ENCODE data around the gene DPY19L2. TPM values are rescaled to one million over a fixed set of nuclear protein-coding genes. Genes with fewer than 3 reads are reported as not detected.
"Not testable (repeated sequence)": the region's sequence is repeated elsewhere in the genome, so short reads cannot be mapped to it uniquely, and the experiment has no call there.

Gene DPY19L2
- polyA plus RNA-seq, 1 experiment: 2.2 TPM

DNA sequence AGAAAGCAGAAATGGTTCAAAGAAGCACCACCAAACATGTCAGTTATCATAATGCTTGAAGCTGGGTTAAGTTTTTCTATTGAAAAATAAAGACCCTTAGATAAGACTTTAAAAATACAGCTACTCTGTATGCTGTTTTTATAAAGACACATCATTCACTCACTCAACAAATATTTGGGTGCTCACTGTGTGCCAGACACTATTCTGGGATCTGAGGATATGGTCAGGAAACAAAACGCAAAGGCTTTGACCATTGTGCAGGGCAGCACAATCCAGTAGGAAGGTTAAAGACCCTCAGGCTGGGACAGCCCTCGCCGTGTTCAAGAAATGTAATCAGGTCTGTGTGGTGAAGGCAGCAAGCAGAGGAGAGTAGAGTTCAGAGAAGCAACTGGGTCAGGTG lies 38.0 kb upstream of the DPY19L2 start:
- Histone ChIP-seq H3K27me3 (ENCODE audit: control insufficient read depth, insufficient read depth, low read length) (no peaks in the 10 kb centered on the region), H3K4me3 (ENCODE audit: low read depth, low read length) (no peak overlapping the region), H3K36me3 (ENCODE audit: control insufficient read depth, insufficient read depth, low read length) (no peaks in the 10 kb centered on the region)
- ChIA-PET CTCF (no interaction called here), POLR2A (no interaction called here)
- TF ChIP-seq, protein P1, sequence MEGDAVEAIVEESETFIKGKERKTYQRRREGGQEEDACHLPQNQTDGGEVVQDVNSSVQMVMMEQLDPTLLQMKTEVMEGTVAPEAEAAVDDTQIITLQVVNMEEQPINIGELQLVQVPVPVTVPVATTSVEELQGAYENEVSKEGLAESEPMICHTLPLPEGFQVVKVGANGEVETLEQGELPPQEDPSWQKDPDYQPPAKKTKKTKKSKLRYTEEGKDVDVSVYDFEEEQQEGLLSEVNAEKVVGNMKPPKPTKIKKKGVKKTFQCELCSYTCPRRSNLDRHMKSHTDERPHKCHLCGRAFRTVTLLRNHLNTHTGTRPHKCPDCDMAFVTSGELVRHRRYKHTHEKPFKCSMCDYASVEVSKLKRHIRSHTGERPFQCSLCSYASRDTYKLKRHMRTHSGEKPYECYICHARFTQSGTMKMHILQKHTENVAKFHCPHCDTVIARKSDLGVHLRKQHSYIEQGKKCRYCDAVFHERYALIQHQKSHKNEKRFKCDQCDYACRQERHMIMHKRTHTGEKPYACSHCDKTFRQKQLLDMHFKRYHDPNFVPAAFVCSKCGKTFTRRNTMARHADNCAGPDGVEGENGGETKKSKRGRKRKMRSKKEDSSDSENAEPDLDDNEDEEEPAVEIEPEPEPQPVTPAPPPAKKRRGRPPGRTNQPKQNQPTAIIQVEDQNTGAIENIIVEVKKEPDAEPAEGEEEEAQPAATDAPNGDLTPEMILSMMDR (IDR thresholded peaks at IDR 0.05; ENCODE audit: insufficient read depth, low read depth, low read length): no peak
- DNase-seq (ENCODE audit: low read depth): no peak

DNA sequence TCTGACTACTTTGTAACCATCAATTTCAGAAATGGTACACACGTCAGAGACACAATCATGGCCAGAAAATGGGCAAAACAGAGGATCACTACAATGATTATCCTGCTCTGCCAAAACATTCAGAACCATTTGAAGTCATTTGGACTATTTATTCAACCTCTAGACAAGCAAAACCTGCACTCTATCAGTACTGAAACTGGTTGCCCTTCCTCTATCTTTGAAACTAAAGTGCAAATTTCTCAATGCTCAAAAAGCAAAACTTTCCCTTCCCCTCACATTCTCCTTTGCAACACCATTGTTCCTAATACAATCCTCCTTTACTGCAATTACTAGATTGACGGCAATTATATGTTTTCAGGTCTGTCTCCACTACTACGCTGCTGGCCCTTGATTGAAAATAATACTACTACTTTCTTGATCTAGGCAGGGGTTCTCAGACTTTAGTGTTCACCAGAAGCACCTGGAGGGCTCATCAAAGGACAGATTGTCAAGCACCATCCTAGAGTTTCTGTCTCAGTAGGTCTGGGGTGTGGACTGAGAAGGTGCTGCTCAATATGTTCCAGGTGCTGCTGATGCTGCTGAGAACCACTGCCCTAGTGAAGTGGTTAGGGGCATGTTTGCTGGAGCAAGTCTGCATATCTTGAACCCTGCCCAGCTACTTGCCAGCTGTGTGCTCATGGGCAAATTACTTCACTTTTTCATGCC lies 31.5 kb upstream of the DPY19L2 start:
- H3K36me3 ChIP-seq (ENCODE audit: control insufficient read depth, insufficient read depth, low read length); CTCF ChIA-PET; H3K27me3 ChIP-seq (ENCODE audit: control insufficient read depth, insufficient read depth, low read length); POLR2A ChIA-PET; DNase-seq (ENCODE audit: low read depth); H3K4me3 ChIP-seq (ENCODE audit: low read depth, low read length): not testable (repeated sequence)

DNA sequence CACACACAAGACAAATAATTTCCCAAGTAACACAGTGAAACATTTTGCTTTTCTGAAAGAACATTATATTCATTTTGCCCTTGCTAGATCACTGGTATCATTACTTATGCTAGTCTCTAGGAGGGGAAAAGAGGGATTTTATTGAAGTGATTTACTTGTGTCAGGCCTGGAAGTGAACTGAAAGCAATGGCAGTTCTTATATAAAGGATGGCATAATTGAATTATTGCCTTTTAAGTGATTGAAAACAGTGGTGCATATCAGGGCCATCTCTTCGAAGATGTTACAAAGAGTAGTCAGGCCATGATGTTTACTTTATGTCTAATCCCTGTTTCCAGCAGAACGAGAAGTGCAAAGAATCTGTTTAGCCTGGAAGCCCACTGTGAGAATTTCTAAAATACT lies 30.7 kb upstream of the DPY19L2 start:
- POLR2A ChIA-PET; CTCF ChIA-PET; H3K27me3 ChIP-seq (ENCODE audit: control insufficient read depth, insufficient read depth, low read length); H3K4me3 ChIP-seq (ENCODE audit: low read depth, low read length); DNase-seq (ENCODE audit: low read depth); H3K36me3 ChIP-seq (ENCODE audit: control insufficient read depth, insufficient read depth, low read length): not testable (repeated sequence)

DNA sequence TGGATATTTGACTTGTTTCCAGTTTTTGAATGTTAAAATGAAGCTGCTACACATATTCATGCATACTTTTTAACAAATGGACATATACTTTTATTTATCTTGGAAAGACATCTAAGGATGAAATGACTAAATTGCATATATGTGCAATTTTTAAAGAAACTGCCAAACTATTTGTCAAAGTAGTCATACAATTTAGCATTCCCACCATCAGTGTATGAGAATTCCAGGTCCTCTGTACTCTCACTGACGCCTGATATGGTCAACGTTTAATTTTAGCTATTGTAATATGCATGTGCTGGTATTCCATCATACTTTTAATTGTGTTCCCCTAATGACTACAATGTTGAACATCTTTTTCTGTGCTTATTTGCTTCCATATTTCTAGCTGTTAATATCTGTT lies 22.5 kb upstream of the DPY19L2 start:
- DNase-seq (ENCODE audit: low read depth); H3K4me3 ChIP-seq (ENCODE audit: low read depth, low read length); POLR2A ChIA-PET; H3K36me3 ChIP-seq (ENCODE audit: control insufficient read depth, insufficient read depth, low read length); H3K27me3 ChIP-seq (ENCODE audit: control insufficient read depth, insufficient read depth, low read length); CTCF ChIA-PET: not testable (repeated sequence)

DNA sequence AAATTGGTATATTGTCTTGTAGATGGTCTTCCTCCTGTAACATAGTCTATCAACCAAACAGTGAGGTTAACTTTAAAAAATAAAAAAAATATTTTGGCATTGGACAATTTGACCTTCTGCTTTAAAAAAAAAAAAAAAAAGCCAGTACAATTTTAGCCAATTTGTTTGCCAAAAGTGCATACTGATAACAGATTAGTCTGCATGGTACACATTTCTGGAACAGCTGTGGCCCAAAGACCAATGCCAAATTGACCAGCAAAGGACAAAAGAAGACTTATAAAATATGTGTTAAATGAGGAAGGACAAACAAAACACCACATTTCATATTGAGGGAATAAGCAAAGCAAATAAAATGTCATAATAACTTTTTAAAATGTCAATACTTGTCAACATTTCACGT lies 20.8 kb upstream of the DPY19L2 start:
- POLR2A ChIA-PET; H3K4me3 ChIP-seq (ENCODE audit: low read depth, low read length); H3K36me3 ChIP-seq (ENCODE audit: control insufficient read depth, insufficient read depth, low read length); CTCF ChIA-PET; DNase-seq (ENCODE audit: low read depth); H3K27me3 ChIP-seq (ENCODE audit: control insufficient read depth, insufficient read depth, low read length): not testable (repeated sequence)

DNA sequence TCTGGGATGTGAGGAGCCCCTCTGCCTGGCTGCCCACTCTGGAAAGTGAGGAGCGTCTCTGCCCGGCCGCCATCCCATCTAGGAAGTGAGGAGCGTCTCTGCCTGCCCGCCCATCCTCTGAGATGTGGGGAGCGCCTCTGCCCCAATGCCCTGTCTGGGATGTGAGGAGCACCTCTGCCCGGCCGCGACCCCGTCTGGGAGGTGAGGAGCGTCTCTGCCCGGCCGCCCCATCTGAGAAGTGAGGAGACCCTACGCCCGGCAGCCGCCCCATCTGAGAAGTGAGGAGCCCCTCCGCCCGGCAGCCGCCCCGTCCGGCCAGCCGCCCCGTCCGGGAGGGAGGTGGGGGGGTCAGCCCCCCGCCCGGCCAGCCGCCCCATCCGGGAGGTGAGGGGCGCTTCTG lies 18.3 kb upstream of the DPY19L2 start:
- CTCF ChIA-PET: not testable (repeated sequence)

DNA sequence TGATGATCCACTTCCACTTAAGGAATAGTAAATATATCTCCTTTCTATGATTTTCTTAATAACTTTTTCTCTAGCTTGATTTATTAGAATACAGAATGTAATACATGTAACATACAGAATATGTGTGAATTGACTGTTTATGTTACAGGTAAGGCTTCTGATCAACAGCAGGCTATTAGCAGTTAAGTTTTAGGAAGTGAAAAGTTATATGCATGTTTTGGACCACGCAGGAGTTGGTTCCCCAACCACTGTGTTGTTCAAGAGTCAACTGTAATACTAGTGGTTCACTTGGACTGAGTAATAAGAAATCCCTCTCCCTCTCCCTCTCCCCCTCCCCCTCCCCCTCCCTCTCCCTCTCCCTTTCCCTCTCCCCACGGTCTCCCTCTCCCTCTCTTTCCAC lies 17.5 kb upstream of the DPY19L2 start:
- H3K36me3 ChIP-seq (ENCODE audit: control insufficient read depth, insufficient read depth, low read length); DNase-seq (ENCODE audit: low read depth); POLR2A ChIA-PET; H3K4me3 ChIP-seq (ENCODE audit: low read depth, low read length); CTCF ChIA-PET; H3K27me3 ChIP-seq (ENCODE audit: control insufficient read depth, insufficient read depth, low read length): not testable (repeated sequence)

More for the DNA sequence above, 18.3 kb upstream of the DPY19L2 start:
- H3K4me3 ChIP-seq (ENCODE audit: low read depth, low read length); DNase-seq (ENCODE audit: low read depth); POLR2A ChIA-PET; H3K27me3 ChIP-seq (ENCODE audit: control insufficient read depth, insufficient read depth, low read length); H3K36me3 ChIP-seq (ENCODE audit: control insufficient read depth, insufficient read depth, low read length): not testable (repeated sequence)

DNA sequence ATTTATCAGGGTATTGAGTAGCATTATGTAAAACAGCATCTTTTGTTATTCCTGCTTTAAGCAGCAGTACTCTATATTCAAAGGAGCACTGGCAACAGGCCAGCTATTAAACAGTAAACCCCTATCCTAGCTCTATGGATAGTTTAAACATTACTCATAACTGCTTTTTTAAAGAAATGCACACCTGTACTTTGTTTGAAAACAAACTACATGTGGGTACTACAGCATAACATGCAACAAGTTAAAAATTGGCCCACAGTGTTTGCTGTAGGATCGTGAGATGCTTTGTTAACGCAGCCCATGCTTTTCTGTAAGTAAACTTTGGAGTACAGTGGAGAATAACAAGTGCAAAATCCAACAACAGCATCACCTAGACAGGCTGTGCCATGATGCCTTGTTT lies 14.3 kb upstream of the DPY19L2 start:
- H3K36me3 ChIP-seq (ENCODE audit: control insufficient read depth, insufficient read depth, low read length); H3K27me3 ChIP-seq (ENCODE audit: control insufficient read depth, insufficient read depth, low read length); H3K4me3 ChIP-seq (ENCODE audit: low read depth, low read length); CTCF ChIA-PET; DNase-seq (ENCODE audit: low read depth); POLR2A ChIA-PET: not testable (repeated sequence)

DNA sequence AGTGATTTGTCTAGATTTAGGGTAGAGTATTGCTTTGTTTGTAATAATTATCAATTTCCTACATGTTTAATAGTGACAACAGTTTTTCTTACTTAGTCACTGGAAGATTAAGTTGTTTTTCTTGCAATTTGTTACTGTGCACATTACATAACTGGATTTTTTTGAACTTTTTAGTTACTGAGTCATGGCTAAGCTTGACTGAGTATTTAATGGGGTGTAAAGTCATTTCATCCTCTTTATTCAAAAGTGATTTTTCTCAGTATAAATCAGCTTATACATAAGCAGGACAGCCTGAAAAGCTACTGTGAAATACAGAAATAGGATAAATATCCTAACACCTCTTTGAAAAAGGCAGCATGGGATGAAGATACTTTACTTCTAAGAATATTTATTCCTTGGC lies 12.5 kb upstream of the DPY19L2 start:
- H3K36me3 ChIP-seq (ENCODE audit: control insufficient read depth, insufficient read depth, low read length); POLR2A ChIA-PET; H3K27me3 ChIP-seq (ENCODE audit: control insufficient read depth, insufficient read depth, low read length); H3K4me3 ChIP-seq (ENCODE audit: low read depth, low read length); CTCF ChIA-PET: not testable (repeated sequence)
- peak; percentile 14 for DNase-seq (ENCODE audit: low read depth)

DNA sequence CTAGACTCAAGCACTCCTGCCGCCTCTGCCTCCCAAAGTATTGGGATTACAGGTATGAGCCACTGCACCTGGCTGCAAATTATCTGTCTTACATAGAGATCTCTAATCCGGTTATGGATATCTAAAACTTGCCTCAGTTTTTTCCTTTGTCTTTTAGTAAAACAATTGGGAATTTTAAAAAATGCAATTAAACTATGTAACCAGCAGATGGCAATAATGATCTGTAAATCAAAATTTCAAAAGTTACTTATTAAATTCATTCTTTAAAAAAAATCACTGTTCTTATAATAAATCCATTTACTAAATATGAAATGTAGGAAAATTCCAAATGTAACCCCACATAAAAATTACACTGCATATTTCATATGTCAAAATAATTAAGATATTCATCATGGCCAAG lies 4.3 kb upstream of the DPY19L2 start:
- DNase-seq (ENCODE audit: low read depth); H3K4me3 ChIP-seq (ENCODE audit: low read depth, low read length); H3K36me3 ChIP-seq (ENCODE audit: control insufficient read depth, insufficient read depth, low read length); H3K27me3 ChIP-seq (ENCODE audit: control insufficient read depth, insufficient read depth, low read length); POLR2A ChIA-PET: not testable (repeated sequence)
- CTCF ChIA-PET: interaction anchor here (0.7 kb wide), 1 partner anchor 130 kb away, joined by 3 read pairs; no protein-coding TSS in a partner anchor

DNA sequence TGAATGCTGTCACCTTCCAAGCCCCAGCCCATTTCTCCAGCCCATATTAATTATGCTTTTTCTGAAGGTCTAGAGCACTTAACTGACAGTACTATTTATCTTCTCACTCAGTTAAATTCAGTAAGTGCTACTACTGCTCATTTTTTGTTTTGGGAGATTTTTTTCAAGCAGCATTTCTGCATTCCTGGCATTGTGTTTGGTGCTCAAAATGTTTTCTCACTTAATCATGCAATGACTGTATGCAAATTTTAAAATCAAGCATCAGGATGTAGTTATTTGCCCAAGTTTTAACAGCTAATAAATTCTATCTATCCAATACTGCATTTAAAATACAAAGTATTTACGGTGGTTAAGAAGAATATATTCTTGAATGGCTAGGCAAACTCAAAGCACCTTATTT lies 1.6 kb upstream of the DPY19L2 start:
- POLR2A ChIA-PET; CTCF ChIA-PET; H3K27me3 ChIP-seq (ENCODE audit: control insufficient read depth, insufficient read depth, low read length); H3K36me3 ChIP-seq (ENCODE audit: control insufficient read depth, insufficient read depth, low read length); H3K4me3 ChIP-seq (ENCODE audit: low read depth, low read length): not testable (repeated sequence)
- DNase-seq (ENCODE audit: low read depth): peak; percentile 6

DNA sequence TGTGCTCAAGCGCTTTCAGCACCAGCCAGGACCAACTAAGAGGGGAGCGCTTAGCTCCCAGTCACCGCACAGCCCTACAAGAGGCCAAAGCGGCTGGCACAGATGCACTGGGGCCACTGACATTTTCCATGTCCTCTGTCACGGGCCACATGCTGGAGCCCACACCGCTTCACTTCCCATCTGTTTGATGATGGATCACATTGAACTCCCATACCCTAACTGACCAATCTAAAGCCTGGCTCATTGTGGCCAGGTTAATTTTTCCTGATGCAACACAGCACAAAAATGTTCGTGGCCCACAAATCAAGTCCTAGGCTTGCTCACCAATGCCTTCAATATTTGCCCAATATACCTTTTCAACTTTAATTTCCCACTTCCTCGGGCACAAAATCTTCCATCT lies 1.1 kb upstream of the DPY19L2 start:
- H3K4me3 ChIP-seq (ENCODE audit: low read depth, low read length); POLR2A ChIA-PET; DNase-seq (ENCODE audit: low read depth); H3K36me3 ChIP-seq (ENCODE audit: control insufficient read depth, insufficient read depth, low read length); H3K27me3 ChIP-seq (ENCODE audit: control insufficient read depth, insufficient read depth, low read length): not testable (repeated sequence)
- CTCF ChIA-PET: interaction anchor here (1.9 kb wide), 1 partner anchor 133 kb away, joined by 7 read pairs; no protein-coding TSS in a partner anchor
